K562 (cell line): ENCODE results near the gene LTA. TPM values are rescaled to one million over a fixed set of nuclear protein-coding genes. Genes with fewer than 3 reads are reported as not detected.

Source experiments
- CREM ChIP-seq: IDR thresholded peaks from 2 replicates; pipeline ENCODE4 v1.6.1; 2014; ENCODE audit warnings: antibody characterized with exemption, low read depth
- GABPB1 ChIP-seq: sonication (generic); formaldehyde crosslinking; IDR thresholded peaks from 2 replicates; pipeline ENCODE4 v1.8.0; 2022; ENCODE audit warnings: mild to moderate bottlenecking, missing genetic modification reagents
- MYBL2 ChIP-seq, 2 experiments: fragments of 450-650 bp in 1 of 2; sonication (generic) in 1 of 2; formaldehyde crosslinking in 1 of 2; IDR thresholded peaks; 2 replicates each; pipeline versions ENCODE4 v1.6.1 to v1.8.1; 2017 to 2022; ENCODE audit warnings: borderline replicate concordance in 1 of 2, inconsistent platforms in 1 of 2, low read depth in 1 of 2, mild to moderate bottlenecking in 1 of 2, missing genetic modification reagents in 1 of 2, moderate library complexity in 1 of 2
- MYC ChIP-seq, 2 experiments: fragments of 250-450 bp in 1 of 2; sonication (Bioruptor Pico) in 1 of 2; IDR thresholded peaks; 2 replicates each; pipeline versions ENCODE4 v1.5.1 to v1.6.1; 2012 to 2021; ENCODE audit warnings: low read depth in 2 of 2, borderline replicate concordance in 1 of 2, improper control_type of control experiment in 1 of 2, low read length in 1 of 2, mild to moderate bottlenecking in 1 of 2, moderate library complexity in 1 of 2
- NR3C1 ChIP-seq: sonication (generic); formaldehyde crosslinking; IDR thresholded peaks from 2 replicates; pipeline ENCODE4 v1.8.1; 2022; ENCODE audit warnings: missing genetic modification reagents
- PCBP1 ChIP-seq: fragments of 200-400 bp; formaldehyde crosslinking; IDR thresholded peaks from 2 replicates; pipeline ENCODE4 v1.6.1; 2018; ENCODE audit warnings: mild to moderate bottlenecking, low read depth, low read length; ENCODE audit not compliant: poor library complexity, severe bottlenecking
- PHTF2 ChIP-seq: fragments of 250-450 bp; sonication (Bioruptor Pico); IDR thresholded peaks from 2 replicates; pipeline ENCODE4 v1.5.0; 2021; ENCODE audit warnings: mild to moderate bottlenecking
- POLR2A ChIP-seq: fragments of 450-650 bp; conservative IDR thresholded peaks from 2 replicates; pipeline ENCODE4 v1.6.1; 2016
- RBM22 ChIP-seq: fragments of 200-400 bp; formaldehyde crosslinking; IDR thresholded peaks from 2 replicates; pipeline ENCODE4 v1.6.1; 2018; ENCODE audit warnings: low read length, low read depth; ENCODE audit not compliant: poor library complexity, severe bottlenecking
- TEAD2 ChIP-seq: fragments of 450-650 bp; IDR thresholded peaks from 2 replicates; pipeline ENCODE4 v1.6.1; 2016; ENCODE audit warnings: missing genetic modification characterization, control low read depth, missing compliant biosample characterization
- U2AF1 ChIP-seq: fragments of 200-400 bp; formaldehyde crosslinking; optimal IDR thresholded peaks from 2 replicates; pipeline ENCODE3; 2017; ENCODE audit warnings: mild to moderate bottlenecking, low read depth, low read length, moderate library complexity
- ZNF347 ChIP-seq: fragments of 450-650 bp; formaldehyde crosslinking; IDR thresholded peaks from 2 replicates; pipeline ENCODE4 v1.4.0; 2020; ENCODE audit warnings: low read depth, mild to moderate bottlenecking, moderate library complexity
- ZNF75A ChIP-seq: fragments of 450-650 bp; formaldehyde crosslinking; IDR thresholded peaks from 2 replicates; pipeline ENCODE4 v1.4.0; 2020; ENCODE audit warnings: mild to moderate bottlenecking
- polyA plus RNA-seq, 8 experiments: library from polyadenylated mRNA; depleted of rRNA in 4 of 8; stranded (reverse) in 5 of 8; unstranded in 3 of 8; fragments of >200 nt; fragmentation: Nextera tagmentation in 2 of 8; fragmentation: Illumina TruSeq in 1 of 8; extraction: Ambion mirVana in 2 of 8; extraction: Trizol in 1 of 8; gene quantifications; 2 replicates each; pipeline versions ENCODE4 v1.2.1 to v1.2.3, GENCODE V29; 2011 to 2014; ENCODE audit warnings: inconsistent platforms in 1 of 8, missing spikeins in 1 of 8
- total RNA-seq, 7 experiments: library from RNA; depleted of rRNA in 6 of 7; stranded (reverse); fragments of >200 nt in 6 of 7; fragmentation: Illumina TruSeq in 2 of 7; extraction: Trizol in 2 of 7; gene quantifications; 2 replicates each; pipeline versions ENCODE4 v1.2.1 to v1.2.3, GENCODE V29; 2011 to 2021; ENCODE audit warnings: low replicate concordance in 1 of 7
- TF ChIP-seq, protein P1 (sequence below): fragments of 250-450 bp; sonication (Bioruptor Pico); IDR thresholded peaks from 2 replicates; pipeline ENCODE4 v1.9.0; 2021; ENCODE audit warnings: mild to moderate bottlenecking, inconsistent platforms
- TF ChIP-seq, protein P2 (sequence below): fragments of 250-450 bp; sonication (Bioruptor Pico); IDR thresholded peaks from 2 replicates; pipeline ENCODE4 v1.8.0; 2021; ENCODE audit warnings: mild to moderate bottlenecking, moderate library complexity
- TF ChIP-seq, protein P3 (sequence below), 2 experiments: fragments of 450-650 bp; IDR thresholded peaks; 2 replicates each; pipeline ENCODE4 v1.6.1; 2018; ENCODE audit warnings: mild to moderate bottlenecking in 2 of 2, low read depth in 1 of 2; ENCODE audit not compliant: partially characterized antibody in 2 of 2
- TF ChIP-seq, protein P4 (sequence below): fragments of 450-650 bp; formaldehyde crosslinking; IDR thresholded peaks from 2 replicates; pipeline ENCODE4 v1.4.0; 2022; ENCODE audit warnings: missing genetic modification characterization

The LTA gene
- total and polyA plus RNA-seq, 9 of the 15 experiments (the other 6 are each of a cell fraction or from before 2014, with no cell fraction given) = 0.80 TPM; not detected in 8

- peak; percentile 92 for TF ChIP-seq MYC (IDR thresholded peaks at IDR 0.05; ENCODE audit: low read depth, low read length)
- peak; percentile 92; the same call in 1 of the 2 replicates for TF ChIP-seq MYC (CRISPR knock-in tag; IDR thresholded peaks at IDR 0.05; ENCODE audit: borderline replicate concordance, low read depth)
- peak; percentile 83 for TF ChIP-seq RBM22
- TF ChIP-seq PHTF2 (CRISPR knock-in tag) = 0 out of 2 replicates have a peak, but pooled peaks have one; percentile 65
- peak; percentile 81 for TF ChIP-seq GABPB1 (CRISPR knock-in tag)
- no peak for TF ChIP-seq CREM
- TF ChIP-seq, protein P1, sequence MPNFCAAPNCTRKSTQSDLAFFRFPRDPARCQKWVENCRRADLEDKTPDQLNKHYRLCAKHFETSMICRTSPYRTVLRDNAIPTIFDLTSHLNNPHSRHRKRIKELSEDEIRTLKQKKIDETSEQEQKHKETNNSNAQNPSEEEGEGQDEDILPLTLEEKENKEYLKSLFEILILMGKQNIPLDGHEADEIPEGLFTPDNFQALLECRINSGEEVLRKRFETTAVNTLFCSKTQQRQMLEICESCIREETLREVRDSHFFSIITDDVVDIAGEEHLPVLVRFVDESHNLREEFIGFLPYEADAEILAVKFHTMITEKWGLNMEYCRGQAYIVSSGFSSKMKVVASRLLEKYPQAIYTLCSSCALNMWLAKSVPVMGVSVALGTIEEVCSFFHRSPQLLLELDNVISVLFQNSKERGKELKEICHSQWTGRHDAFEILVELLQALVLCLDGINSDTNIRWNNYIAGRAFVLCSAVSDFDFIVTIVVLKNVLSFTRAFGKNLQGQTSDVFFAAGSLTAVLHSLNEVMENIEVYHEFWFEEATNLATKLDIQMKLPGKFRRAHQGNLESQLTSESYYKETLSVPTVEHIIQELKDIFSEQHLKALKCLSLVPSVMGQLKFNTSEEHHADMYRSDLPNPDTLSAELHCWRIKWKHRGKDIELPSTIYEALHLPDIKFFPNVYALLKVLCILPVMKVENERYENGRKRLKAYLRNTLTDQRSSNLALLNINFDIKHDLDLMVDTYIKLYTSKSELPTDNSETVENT (CRISPR knock-in tag) = peak; percentile 75
- TF ChIP-seq U2AF1 = peak; percentile 82
- TF ChIP-seq, protein P2, sequence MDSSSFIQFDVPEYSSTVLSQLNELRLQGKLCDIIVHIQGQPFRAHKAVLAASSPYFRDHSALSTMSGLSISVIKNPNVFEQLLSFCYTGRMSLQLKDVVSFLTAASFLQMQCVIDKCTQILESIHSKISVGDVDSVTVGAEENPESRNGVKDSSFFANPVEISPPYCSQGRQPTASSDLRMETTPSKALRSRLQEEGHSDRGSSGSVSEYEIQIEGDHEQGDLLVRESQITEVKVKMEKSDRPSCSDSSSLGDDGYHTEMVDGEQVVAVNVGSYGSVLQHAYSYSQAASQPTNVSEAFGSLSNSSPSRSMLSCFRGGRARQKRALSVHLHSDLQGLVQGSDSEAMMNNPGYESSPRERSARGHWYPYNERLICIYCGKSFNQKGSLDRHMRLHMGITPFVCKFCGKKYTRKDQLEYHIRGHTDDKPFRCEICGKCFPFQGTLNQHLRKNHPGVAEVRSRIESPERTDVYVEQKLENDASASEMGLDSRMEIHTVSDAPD (CRISPR knock-in tag) = no peak
- 0 out of 2 replicates have a peak, but pooled peaks have one; percentile 61 for TF ChIP-seq NR3C1 (CRISPR knock-in tag)
- TF ChIP-seq TEAD2 = no peak
- TF ChIP-seq ZNF347 (CRISPR knock-in tag) = no peak
- no peak for TF ChIP-seq ZNF75A
- no peak for TF ChIP-seq MYBL2 (IDR thresholded peaks at IDR 0.05; ENCODE audit: low read depth)
- TF ChIP-seq MYBL2 (CRISPR knock-in tag; IDR thresholded peaks at IDR 0.05; ENCODE audit: borderline replicate concordance) = no peak
- peak; percentile 83 for TF ChIP-seq POLR2A
- TF ChIP-seq, protein P3, sequence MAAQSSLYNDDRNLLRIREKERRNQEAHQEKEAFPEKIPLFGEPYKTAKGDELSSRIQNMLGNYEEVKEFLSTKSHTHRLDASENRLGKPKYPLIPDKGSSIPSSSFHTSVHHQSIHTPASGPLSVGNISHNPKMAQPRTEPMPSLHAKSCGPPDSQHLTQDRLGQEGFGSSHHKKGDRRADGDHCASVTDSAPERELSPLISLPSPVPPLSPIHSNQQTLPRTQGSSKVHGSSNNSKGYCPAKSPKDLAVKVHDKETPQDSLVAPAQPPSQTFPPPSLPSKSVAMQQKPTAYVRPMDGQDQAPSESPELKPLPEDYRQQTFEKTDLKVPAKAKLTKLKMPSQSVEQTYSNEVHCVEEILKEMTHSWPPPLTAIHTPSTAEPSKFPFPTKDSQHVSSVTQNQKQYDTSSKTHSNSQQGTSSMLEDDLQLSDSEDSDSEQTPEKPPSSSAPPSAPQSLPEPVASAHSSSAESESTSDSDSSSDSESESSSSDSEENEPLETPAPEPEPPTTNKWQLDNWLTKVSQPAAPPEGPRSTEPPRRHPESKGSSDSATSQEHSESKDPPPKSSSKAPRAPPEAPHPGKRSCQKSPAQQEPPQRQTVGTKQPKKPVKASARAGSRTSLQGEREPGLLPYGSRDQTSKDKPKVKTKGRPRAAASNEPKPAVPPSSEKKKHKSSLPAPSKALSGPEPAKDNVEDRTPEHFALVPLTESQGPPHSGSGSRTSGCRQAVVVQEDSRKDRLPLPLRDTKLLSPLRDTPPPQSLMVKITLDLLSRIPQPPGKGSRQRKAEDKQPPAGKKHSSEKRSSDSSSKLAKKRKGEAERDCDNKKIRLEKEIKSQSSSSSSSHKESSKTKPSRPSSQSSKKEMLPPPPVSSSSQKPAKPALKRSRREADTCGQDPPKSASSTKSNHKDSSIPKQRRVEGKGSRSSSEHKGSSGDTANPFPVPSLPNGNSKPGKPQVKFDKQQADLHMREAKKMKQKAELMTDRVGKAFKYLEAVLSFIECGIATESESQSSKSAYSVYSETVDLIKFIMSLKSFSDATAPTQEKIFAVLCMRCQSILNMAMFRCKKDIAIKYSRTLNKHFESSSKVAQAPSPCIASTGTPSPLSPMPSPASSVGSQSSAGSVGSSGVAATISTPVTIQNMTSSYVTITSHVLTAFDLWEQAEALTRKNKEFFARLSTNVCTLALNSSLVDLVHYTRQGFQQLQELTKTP (IDR thresholded peaks at IDR 0.05; ENCODE audit: low read depth in 1 of 2, partially characterized antibody in 2 of 2) = no peak
- TF ChIP-seq, protein P4, sequence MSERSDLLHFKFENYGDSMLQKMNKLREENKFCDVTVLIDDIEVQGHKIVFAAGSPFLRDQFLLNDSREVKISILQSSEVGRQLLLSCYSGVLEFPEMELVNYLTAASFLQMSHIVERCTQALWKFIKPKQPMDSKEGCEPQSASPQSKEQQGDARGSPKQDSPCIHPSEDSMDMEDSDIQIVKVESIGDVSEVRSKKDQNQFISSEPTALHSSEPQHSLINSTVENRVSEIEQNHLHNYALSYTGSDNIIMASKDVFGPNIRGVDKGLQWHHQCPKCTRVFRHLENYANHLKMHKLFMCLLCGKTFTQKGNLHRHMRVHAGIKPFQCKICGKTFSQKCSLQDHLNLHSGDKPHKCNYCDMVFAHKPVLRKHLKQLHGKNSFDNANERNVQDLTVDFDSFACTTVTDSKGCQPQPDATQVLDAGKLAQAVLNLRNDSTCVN (CRISPR knock-in tag) = peak; percentile 78; the same call in 1 of the 2 replicates
- peak; percentile 76 for TF ChIP-seq PCBP1
Observed at GRCh38 chr6:31620586-31621319, 48.7 kb downstream of the LTA start, which contains the start of gene PRRC2A (continued).
